Activated T-helper 1 cell treated with anti-CD3 and anti-CD28 coated beads, Interleukin-2, amount 50 U/mL, for 16 hours (primary cell): ENCODE data around the gene RSBN1.
"Not testable (repeated sequence)": the region's sequence is repeated elsewhere in the genome, so short reads cannot be mapped to it uniquely, and the experiment has no call there.

ENCODE experiments used
- DNase-seq, 2 donors: peaks; one replicate each; pipeline ENCODE4 v3.0.0-alpha.2; 2020; ENCODE audit warnings: low read depth in 1 of 2, low spot score in 1 of 2

The RSBN1 gene

GRCh38 chr1:113782406-113782805 is 29.9 kb downstream of the RSBN1 start:
- no peak for DNase-seq

DNA sequence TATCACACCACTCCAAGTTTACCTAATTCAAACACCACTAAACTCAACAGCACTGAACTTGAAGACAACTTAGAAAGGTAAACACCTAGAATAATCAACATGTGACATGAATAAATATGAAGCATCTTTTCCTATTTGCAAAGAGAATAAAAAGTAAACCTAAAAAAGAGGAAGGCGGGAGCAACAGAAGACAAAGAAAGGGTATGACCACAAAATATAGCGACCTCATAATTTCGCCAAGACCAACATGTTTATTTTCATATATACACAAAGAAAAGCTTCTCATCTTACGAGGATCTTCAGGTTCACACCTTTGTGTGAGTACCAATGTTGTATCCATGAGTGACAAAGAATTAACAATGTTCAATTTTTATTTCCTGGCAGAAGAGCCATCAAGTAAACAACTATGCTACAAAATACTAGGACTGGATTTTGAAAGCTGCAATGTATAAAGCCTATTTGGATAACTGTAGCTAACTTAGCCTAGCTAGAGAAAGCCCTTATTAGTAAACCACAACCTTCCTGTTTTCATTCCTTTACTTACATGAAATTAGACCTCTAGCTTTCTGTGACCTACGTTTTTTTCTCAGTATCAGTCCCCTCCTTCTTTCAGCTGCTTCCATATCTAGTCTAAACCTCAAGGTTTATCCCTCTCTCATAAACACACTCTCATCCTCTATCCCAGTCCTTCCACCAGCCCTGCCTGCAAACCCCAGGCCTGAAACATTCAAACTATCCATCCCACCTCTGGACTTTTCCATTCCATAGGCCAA is 31.7 kb downstream of the RSBN1 start:
- DNase-seq: no peak

DNA sequence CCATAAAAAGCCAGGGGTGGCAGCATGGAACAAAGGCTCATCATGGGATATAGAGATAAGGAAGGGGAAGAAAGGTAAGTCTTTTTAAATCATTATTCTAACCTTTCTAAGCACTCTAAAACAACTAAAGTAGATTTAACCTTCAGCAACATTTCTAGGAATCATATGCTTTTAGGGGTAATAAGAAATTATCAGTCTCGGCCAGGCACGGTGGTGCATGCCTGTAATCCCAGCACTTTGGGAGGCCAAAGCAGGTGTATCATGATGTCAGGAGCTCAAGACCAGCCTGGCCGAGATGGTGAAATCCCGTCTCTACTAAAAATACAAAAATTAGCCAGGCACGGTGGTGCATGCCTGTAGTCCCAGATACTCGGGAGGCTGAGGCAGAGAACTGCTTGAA is 32.7 kb downstream of the RSBN1 start:
- no peak for DNase-seq

- no peak for DNase-seq
Observed at GRCh38 chr1:113777561-113777960, 34.7 kb downstream of the RSBN1 start.

GRCh38 chr1:113770031-113770430 is 42.2 kb downstream of the RSBN1 start:
- DNase-seq: no peak

DNA sequence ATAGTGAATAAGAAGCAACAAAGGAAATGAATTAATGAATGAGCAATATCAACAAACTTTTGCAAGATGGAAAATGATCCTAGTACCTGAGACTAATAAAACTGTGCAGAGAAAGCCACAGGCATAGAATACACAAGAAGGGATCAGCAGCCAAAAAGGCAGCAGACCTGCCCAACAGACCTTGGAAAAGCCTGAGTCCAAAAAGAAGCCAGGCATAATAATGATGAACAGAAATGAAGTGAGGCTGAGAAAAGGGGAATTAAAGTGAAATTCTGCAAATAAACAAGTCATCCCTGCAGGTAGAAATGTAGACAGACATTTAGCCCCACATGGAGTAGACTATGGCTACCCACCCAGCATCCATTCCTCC is 42.7 kb downstream of the RSBN1 start:
- no peak for DNase-seq

DNA sequence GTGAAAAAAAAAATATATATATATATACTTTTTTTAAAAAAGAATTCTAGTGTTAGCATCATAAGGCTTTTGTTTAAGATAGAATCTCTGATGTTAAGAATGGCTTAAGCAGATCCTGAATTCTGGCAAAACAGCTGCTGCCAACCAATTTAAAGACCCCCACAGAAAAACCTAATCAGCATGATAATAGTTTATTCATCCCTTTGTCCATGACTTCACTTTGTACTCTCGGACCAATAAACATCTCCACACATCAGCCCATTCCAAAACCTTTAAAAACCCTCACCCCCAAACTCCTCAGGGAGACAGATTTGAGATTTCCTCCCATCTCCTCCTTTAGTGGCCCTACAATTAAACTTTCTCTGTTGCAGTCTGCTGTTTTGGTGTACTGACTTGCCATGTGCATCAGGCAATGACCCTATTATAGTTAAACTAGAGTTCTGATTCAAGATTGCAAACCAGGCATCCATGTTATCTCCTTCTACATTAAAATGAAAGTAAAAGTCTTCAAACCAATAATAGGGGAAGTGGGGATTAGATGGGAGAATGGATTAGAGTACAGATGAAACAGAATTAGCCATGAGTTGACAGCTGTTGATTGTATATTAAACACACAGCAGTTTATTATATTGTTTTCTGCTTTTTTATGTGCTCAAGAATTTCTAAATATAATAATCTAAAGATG is 43.2 kb downstream of the RSBN1 start:
- no peak for DNase-seq

DNA sequence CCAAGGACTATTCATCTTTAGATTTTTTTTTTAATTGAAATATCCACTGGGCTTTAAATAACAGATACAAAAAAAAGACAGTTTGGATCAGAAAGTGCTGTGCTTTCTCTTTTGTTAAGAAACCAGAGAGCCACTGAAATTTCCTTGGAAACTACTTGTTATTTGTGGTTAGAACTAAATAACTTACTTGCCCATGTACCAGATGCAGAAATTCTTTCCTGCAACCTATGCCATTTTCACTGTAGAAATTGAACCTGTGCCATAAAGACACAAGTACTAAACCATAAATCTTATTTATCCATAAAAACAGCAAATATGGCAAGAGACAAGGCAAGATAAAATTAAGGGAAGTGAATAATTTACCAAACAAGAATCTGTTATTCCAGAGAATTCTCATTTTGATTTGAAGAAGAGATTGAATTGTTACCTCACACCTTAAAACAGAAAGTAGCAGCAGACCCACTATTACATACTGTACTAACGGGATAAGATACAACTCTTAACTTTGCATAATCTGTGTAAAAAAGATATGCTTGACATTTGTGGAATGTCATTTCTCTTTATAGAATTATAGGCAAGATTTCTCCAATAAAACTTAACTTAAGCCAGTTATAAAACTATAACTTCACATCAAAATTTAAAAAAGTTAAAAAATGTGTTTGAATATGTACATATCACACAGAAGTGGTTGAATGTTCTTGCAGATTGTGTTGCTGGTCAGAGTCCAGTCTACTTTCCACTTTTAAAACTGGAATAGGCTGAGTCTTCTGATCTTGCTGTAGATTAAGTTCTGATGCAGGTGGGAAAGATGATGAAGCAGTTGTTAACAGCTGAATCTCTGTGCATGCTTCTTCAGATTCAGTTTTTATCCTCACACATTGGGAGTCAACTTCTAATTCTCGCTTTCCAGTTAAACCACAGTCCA is 46.7 kb downstream of the RSBN1 start:
- DNase-seq: no peak

DNA sequence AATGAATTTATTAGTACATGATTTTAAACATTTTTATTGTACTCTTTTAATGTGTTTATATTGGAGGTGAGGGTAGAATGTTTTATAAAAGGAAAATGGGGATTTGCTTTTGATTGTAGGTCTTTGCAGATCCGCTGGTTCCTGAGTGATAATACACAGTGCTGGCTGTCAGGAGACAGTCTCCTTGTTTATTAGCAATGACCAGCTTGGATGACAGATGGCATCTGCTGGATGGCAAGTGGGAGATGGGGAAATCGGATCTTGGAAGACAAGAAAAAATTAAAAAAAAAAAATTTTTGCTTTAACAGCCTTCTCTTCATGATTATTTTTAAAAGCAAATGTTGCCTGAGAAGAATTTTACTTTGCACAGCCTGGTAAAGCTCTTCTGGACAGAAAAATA is 48.6 kb downstream of the RSBN1 start:
- DNase-seq: no peak

DNA sequence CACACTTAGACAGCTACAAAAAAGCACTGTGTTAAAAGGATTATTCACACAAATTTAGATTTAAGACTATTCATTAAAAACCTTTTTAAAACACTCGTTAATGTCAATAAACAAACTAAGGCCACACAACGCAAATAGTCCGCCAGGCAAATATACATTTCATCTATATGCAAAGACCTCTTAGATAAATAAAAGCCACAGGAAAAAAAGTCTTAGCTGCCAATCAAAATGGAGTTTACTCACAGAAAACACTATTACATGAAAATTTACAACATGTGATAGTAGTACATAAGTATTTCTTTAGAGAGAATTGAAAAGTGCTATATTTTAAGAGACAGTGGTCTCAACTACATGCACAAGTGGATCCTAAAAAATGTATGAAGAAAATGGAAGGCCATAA is 50.3 kb downstream of the RSBN1 start:
- DNase-seq: no peak

GRCh38 chr1:113760102-113761080 is 51.9 kb downstream of the RSBN1 start:
- DNase-seq: no peak

DNA sequence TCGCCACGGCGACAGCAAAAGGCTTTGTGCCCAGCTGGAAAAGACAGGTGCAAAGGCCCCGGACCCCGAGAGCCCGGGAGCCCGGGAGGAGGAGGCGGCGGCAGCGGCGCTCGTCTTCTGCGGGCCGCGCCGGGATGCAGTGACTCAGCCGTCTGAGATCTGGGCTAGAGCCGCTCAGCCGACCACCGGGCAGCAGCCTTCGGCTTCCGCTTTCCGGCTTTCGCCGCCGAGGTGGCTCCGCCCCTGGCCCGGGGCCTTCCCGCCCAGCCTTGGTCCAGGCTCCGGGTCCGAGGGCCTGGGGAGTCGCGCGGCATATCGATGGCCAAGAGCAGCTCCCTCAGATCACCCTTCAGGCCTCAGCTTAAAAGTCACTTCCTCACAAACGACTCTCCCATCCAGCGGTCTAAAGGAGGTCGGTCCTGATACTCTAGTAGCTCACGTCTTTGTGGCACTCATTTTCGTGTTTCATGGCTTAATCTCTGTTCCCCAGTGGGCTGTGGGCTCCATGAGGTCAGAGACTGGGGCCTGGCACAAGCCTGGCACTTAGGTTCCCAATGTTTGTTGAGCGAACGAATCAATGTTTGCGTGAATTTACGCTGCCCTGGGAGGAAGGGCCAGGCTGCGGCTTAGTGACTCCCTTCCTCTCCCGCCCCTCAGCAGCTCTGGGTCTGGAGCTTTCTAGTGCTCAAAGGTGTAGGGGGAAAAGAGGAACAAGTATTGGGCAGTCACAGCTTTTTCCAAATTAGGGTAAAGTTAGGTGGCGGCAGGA is 52.8 kb downstream of the RSBN1 start, which contains the start of gene PHTF1:
Gene PHTF1 (minus strand): TSS at position 154 of the 769 bp plus-strand sequence. CDS start 783 bp downstream, outside the sequence.
- DNase-seq: peak; percentile 28 to 44

GRCh38 chr1:113758631-113759332 is 53.5 kb downstream of the RSBN1 start:
- DNase-seq: peak; percentile 10 to 40

GRCh38 chr1:113756461-113756860 is 55.8 kb downstream of the RSBN1 start:
- DNase-seq: no peak

DNA sequence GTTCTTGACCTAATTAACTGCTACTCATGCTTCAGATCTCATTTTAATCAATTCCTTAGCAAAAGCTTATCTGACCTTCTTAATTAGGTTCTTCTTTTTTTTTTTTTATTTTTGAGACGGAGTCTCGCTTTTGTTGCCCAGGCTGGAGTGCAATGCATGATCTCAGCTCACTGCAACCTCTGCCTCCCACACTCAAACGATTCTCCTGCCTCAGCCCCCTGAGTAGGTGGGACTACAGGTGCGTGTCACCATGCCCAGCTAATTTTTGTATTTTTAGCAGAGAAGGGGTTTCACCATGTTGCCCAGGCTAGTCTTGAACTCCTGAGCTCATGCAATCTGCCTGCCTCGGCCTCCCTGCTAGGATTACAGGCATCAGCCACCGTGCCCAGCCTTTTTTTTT is 58.9 kb downstream of the RSBN1 start:
- DNase-seq: not testable (repeated sequence)

DNA sequence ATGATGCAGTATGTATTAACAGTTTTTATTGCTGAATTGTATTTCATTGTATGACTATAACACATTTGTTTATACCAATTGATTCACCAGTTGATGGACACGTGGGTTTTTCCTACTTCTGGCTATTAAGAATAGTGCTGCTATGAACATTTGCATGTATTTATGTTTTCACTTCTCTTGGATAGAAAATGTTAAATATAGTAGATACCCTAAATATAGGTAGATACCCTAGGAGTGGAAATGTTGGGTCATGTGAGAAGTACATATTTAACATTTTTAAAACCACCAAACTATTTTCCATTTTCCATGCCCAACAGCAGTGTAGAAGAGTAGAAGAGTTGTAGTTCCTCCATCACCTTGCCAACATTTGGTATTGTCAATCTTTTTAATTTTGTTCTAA is 60.8 kb downstream of the RSBN1 start:
- no peak for DNase-seq

GRCh38 chr1:113751114-113751513 is 61.2 kb downstream of the RSBN1 start:
- DNase-seq: no peak

DNA sequence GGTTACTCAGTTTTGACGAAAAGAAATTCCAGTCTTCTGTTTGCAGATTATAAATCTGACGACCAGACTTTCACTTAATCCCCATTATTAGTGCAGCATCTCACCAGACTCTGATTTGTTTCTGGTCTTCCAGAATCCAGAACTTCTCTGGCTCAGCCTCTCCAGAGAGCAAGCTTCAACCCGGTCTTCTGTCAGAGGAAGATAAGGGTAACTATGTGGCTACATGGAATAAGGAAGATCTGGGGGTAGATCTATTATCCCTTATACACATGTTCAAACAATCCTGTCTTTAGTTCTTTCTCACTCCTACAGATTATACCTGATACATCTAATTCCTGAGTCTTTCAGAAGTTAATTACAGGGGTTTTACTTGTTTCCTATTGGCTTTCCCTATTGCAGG is 62.9 kb downstream of the RSBN1 start:
- DNase-seq: no peak

- no peak for DNase-seq
Observed at GRCh38 chr1:113747376-113747775, 64.9 kb downstream of the RSBN1 start.
